HepG2 (cell line): ENCODE results near the gene HTATIP2. TPM values are rescaled to one million over a fixed set of nuclear protein-coding genes. Genes with fewer than 3 reads are reported as not detected.
A peak's percentile ranks its signal among the peaks of the same experiment; 100 is the strongest.

Source experiments
- CHD4 ChIP-seq: fragments of 200-600 bp; sonication (generic); IDR thresholded peaks from 2 replicates; pipeline ENCODE4 v1.7.0; 2017; ENCODE audit warnings: mild to moderate bottlenecking, low read length, borderline replicate concordance
- DNMT3B ChIP-seq: conservative IDR thresholded peaks from 2 replicates; pipeline ENCODE4 v1.6.1; 2016; ENCODE audit warnings: missing biosample characterization, control low read depth
- HNRNPL ChIP-seq: fragments of 200-400 bp; formaldehyde crosslinking; IDR thresholded peaks from 2 replicates; pipeline ENCODE4 v1.6.1; 2017; ENCODE audit warnings: mild to moderate bottlenecking, low read depth, low read length
- KLF16 ChIP-seq, 2 experiments: sonication (generic) in 1 of 2; formaldehyde crosslinking in 1 of 2; IDR thresholded peaks; 2 replicates each; pipeline versions ENCODE4 v1.6.1 to v1.8.0; 2016 to 2023; ENCODE audit warnings: missing genetic modification reagents in 2 of 2, missing compliant biosample characterization in 1 of 2
- MEIS1 ChIP-seq: sonication (generic); formaldehyde crosslinking; IDR thresholded peaks from 2 replicates; pipeline ENCODE4 v1.9.0; 2021; ENCODE audit warnings: mild to moderate bottlenecking, missing genetic modification reagents, moderate library complexity, borderline replicate concordance
- MTF1 ChIP-seq: sonication (generic); formaldehyde crosslinking; IDR thresholded peaks from 2 replicates; pipeline ENCODE4 v1.5.0; 2020; ENCODE audit warnings: missing genetic modification reagents
- REL ChIP-seq: sonication (generic); formaldehyde crosslinking; conservative IDR thresholded peaks from 2 replicates; pipeline ENCODE4 v1.8.0; 2022; ENCODE audit warnings: mild to moderate bottlenecking, missing genetic modification reagents, moderate library complexity
- SMARCC2 ChIP-seq: fragments of 450-650 bp; IDR thresholded peaks from 2 replicates; pipeline ENCODE4 v1.6.1; 2017; ENCODE audit warnings: antibody characterized with exemption, mild to moderate bottlenecking
- TFAP4 ChIP-seq: sonication (generic); IDR thresholded peaks from 2 replicates; pipeline ENCODE4 v1.6.1; 2016; ENCODE audit warnings: low read depth, borderline replicate concordance
- THYN1 ChIP-seq: sonication (generic); formaldehyde crosslinking; IDR thresholded peaks from 2 replicates; pipeline ENCODE4 v1.8.1; 2023; ENCODE audit warnings: low read depth, mild to moderate bottlenecking, moderate library complexity, missing genetic modification reagents, borderline replicate concordance
- U2AF1 ChIP-seq: fragments of 200-400 bp; formaldehyde crosslinking; optimal IDR thresholded peaks from 2 replicates; pipeline ENCODE3; 2017; ENCODE audit warnings: mild to moderate bottlenecking, low read depth, low read length
- U2AF2 ChIP-seq: fragments of 200-400 bp; formaldehyde crosslinking; IDR thresholded peaks from 2 replicates; pipeline ENCODE4 v1.6.1; 2017; ENCODE audit warnings: low read depth, mild to moderate bottlenecking, low read length
- ZBTB2 ChIP-seq: sonication (generic); formaldehyde crosslinking; IDR thresholded peaks from 2 replicates; pipeline ENCODE4 v1.8.0; 2022; ENCODE audit warnings: low read depth, missing genetic modification reagents
- ZBTB37 ChIP-seq: sonication (generic); formaldehyde crosslinking; IDR thresholded peaks from 2 replicates; pipeline ENCODE4 v1.4.0; 2020; ENCODE audit warnings: mild to moderate bottlenecking, missing genetic modification reagents
- ZBTB4 ChIP-seq: sonication (generic); formaldehyde crosslinking; IDR thresholded peaks from 2 replicates; pipeline ENCODE4 v1.4.0; 2020; ENCODE audit warnings: missing genetic modification reagents, mild to moderate bottlenecking, borderline replicate concordance
- ZNF235 ChIP-seq: sonication (generic); formaldehyde crosslinking; IDR thresholded peaks from 2 replicates; pipeline ENCODE4 v1.8.1; 2023; ENCODE audit warnings: mild to moderate bottlenecking, missing genetic modification reagents, borderline replicate concordance
- ZNF30 ChIP-seq: sonication (generic); formaldehyde crosslinking; IDR thresholded peaks from 2 replicates; pipeline ENCODE4 v1.5.0; 2020; ENCODE audit warnings: mild to moderate bottlenecking, missing genetic modification reagents
- ZNF331 ChIP-seq: sonication (generic); formaldehyde crosslinking; IDR thresholded peaks from 2 replicates; pipeline ENCODE4 v1.4.0; 2020; ENCODE audit warnings: missing genetic modification reagents
- ZNF768 ChIP-seq: sonication (generic); formaldehyde crosslinking; IDR thresholded peaks from 2 replicates; pipeline ENCODE4 v1.4.0; 2020; ENCODE audit warnings: missing genetic modification reagents
- ZNF816 ChIP-seq: sonication (generic); formaldehyde crosslinking; IDR thresholded peaks from 2 replicates; pipeline ENCODE4 v1.8.0; 2022; ENCODE audit warnings: missing genetic modification reagents, mild to moderate bottlenecking, borderline replicate concordance
- polyA plus RNA-seq, 8 experiments: library from polyadenylated mRNA; depleted of rRNA in 3 of 8; stranded (reverse) in 7 of 8; unstranded in 1 of 8; fragments of >200 nt; fragmentation: Illumina TruSeq in 4 of 8; extraction: Trizol in 4 of 8; gene quantifications; 2 replicates each; pipeline versions ENCODE4 v1.2.1 to v1.2.3, GENCODE V29; 2011 to 2016; ENCODE audit warnings: low read depth in 4 of 8, missing spikeins in 1 of 8, mixed read lengths in 1 of 8; ENCODE audit not compliant: insufficient read depth in 1 of 8
- total RNA-seq, 5 experiments: library from RNA; depleted of rRNA; stranded (reverse); fragments of >200 nt; fragmentation: Illumina TruSeq; extraction: Trizol; gene quantifications; 2 replicates each; pipeline ENCODE4 v1.2.3, GENCODE V29; 2016; ENCODE audit warnings: low read depth in 1 of 5
- TF ChIP-seq, protein P1 (sequence below): IDR thresholded peaks from 2 replicates; pipeline ENCODE4 v1.6.1; 2016; ENCODE audit warnings: control low read depth

Gene HTATIP2
- total and polyA plus RNA-seq, 2 of the 13 experiments (the other 11 are each of a cell fraction or from before 2014, with no cell fraction given): not detected

GRCh38 chr11:20387261-20388095 lies 24.0 kb downstream of the HTATIP2 start, which contains the start of gene PRMT3 (continued):
- TF ChIP-seq ZBTB2 (CRISPR knock-in tag): peak; percentile 54; the same call in 1 of the 2 replicates
- peak; percentile 81; the same call in 1 of the 2 replicates for TF ChIP-seq MTF1 (CRISPR knock-in tag)
- 0 out of 2 replicates have a peak, but pooled peaks have one; percentile 22 for TF ChIP-seq ZNF331
- TF ChIP-seq SMARCC2: no peak
- TF ChIP-seq U2AF1: no peak
- TF ChIP-seq THYN1 (CRISPR knock-in tag): no peak
- no peak for TF ChIP-seq ZBTB37 (CRISPR knock-in tag)
- peak; percentile 61; the same call in 1 of the 2 replicates for TF ChIP-seq HNRNPL
- TF ChIP-seq U2AF2: no peak
- TF ChIP-seq REL (CRISPR knock-in tag): 0 out of 2 replicates have a peak, but pooled peaks have one; percentile 27
- TF ChIP-seq ZNF816: no peak
- TF ChIP-seq ZBTB4 (CRISPR knock-in tag): no peak
- no peak for TF ChIP-seq TFAP4
- peak in 1 of 2 experiments; percentile 64; a peak in 1 of 4 replicates for TF ChIP-seq KLF16 (CRISPR knock-in tag; IDR thresholded peaks at IDR 0.05)
- TF ChIP-seq ZNF235: peak; percentile 20; the same call in 1 of the 2 replicates
- 0 out of 2 replicates have a peak, but pooled peaks have one; percentile 2 for TF ChIP-seq DNMT3B (CRISPR knock-in tag)
- peak; percentile 72; the same call in 1 of the 2 replicates for TF ChIP-seq MEIS1 (CRISPR knock-in tag)
- no peak for TF ChIP-seq CHD4
- TF ChIP-seq ZNF768: peak; percentile 48
- TF ChIP-seq, protein P1, sequence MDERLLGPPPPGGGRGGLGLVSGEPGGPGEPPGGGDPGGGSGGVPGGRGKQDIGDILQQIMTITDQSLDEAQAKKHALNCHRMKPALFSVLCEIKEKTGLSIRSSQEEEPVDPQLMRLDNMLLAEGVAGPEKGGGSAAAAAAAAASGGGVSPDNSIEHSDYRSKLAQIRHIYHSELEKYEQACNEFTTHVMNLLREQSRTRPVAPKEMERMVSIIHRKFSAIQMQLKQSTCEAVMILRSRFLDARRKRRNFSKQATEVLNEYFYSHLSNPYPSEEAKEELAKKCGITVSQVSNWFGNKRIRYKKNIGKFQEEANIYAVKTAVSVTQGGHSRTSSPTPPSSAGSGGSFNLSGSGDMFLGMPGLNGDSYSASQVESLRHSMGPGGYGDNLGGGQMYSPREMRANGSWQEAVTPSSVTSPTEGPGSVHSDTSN (CRISPR knock-in tag): no peak
- no peak for TF ChIP-seq ZNF30 (CRISPR knock-in tag)
